ENCODE measurements around the gene SMARCAL1.

GRCh38 chr2:216477283-216478035 is 65.2 kb downstream of the SMARCAL1 start:
- TF ChIP-seq SUZ12 (IDR thresholded peaks at IDR 0.05; ENCODE audit: extremely low read depth, insufficient read depth, insufficient read length) = no peak
- TF ChIP-seq YY1 (IDR thresholded peaks at IDR 0.05; ENCODE audit: insufficient read depth, insufficient read length) = no peak

Measured in NT2/D1 (cell line).